ENCODE results near the gene SKI.
"Not testable (repeated sequence)": the region's sequence is repeated elsewhere in the genome, so short reads cannot be mapped to it uniquely, and the experiment has no call there.

SKI gene

GRCh38 chr1:2313651-2314261, 85.6 kb downstream of the SKI start:
- no peak for DNase-seq

GRCh38 chr1:2314273-2314802, 86.2 kb downstream of the SKI start:
- DNase-seq = no peak

GRCh38 chr1:2314803-2315673, 86.9 kb downstream of the SKI start:
- DNase-seq = no peak

GRCh38 chr1:2315674-2316450, 87.7 kb downstream of the SKI start:
- DNase-seq = no peak

- no peak for DNase-seq
These were observed 88.4 kb downstream of the SKI start for GRCh38 chr1:2316451-2316961.

- no peak for DNase-seq
These were observed 89.3 kb downstream of the SKI start for GRCh38 chr1:2317230-2318065.

GRCh38 chr1:2318314-2319278, 90.5 kb downstream of the SKI start:
- no peak for DNase-seq

- DNase-seq = no peak
These were observed 91.2 kb downstream of the SKI start for GRCh38 chr1:2319291-2319690.

GRCh38 chr1:2320006-2320405, 91.9 kb downstream of the SKI start:
- no peak for DNase-seq

GRCh38 chr1:2320760-2321667, 92.9 kb downstream of the SKI start:
- no peak for DNase-seq

GRCh38 chr1:2322065-2322571, 94.0 kb downstream of the SKI start:
- no peak for DNase-seq

GRCh38 chr1:2322581-2323211, 94.6 kb downstream of the SKI start:
- DNase-seq = no peak

- no peak for DNase-seq
These were observed 95.4 kb downstream of the SKI start for GRCh38 chr1:2323451-2323974.

GRCh38 chr1:2324553-2325366, 96.6 kb downstream of the SKI start:
- no peak for DNase-seq

GRCh38 chr1:2326524-2326923, 98.4 kb downstream of the SKI start:
- no peak for DNase-seq

- not testable (repeated sequence) for DNase-seq
These were observed 99.0 kb downstream of the SKI start for GRCh38 chr1:2327162-2327561.

- no peak for DNase-seq
These were observed 99.7 kb downstream of the SKI start for GRCh38 chr1:2327841-2328240.
